ENCODE results near the gene PTGER3. TPM values are rescaled to one million over a fixed set of nuclear protein-coding genes. Genes with fewer than 3 reads are reported as not detected.

The PTGER3 gene
- total and polyA plus RNA-seq, 3 experiments from 2014 or later: not detected

GRCh38 chr1:71071720-71072119, 24.1 kb upstream of the PTGER3 start:
- Mint-ChIP-seq H3K9me3 (no peaks in the 10 kb centered on the region), H3K27me3 (no peaks in the 10 kb centered on the region), H3K36me3 (peaks cover 20 to 83% (median 35%) of the 10 kb centered on the region in 3 donors), H3K4me1 (peaks cover 36 to 43% (median 41%) of the 10 kb centered on the region in 3 donors), H3K4me3 (peak overlapping the region in 1 of 7 donors; percentile 9), H3K27ac (peak overlapping the region in 2 of 8 donors; percentile 5 to 11)
- no peak for DNase-seq
- Histone ChIP-seq H3K4me1 (ENCODE audit: insufficient read depth, low read length) (no peaks in the 10 kb centered on the region), H3K27ac (ENCODE audit: low read depth, low read length) (no peak overlapping the region), H3K27me3 (ENCODE audit: insufficient read depth, low read length, poor library complexity, severe bottlenecking) (no peaks in the 10 kb centered on the region), H3K9me3 (ENCODE audit: low read length) (no peaks in the 10 kb centered on the region), H3K36me3 (ENCODE audit: insufficient read depth, low read length) (peaks cover 55% of the 10 kb centered on the region), H3K4me3 (ENCODE audit: low read length) (no peak overlapping the region)
- ChIA-PET POLR2A (no interaction called here), CTCF (interaction anchor here (1.0 kb wide), 1 partner anchor 9 kb away, joined by 3 read pairs; the partner anchor contains the start of gene ZRANB2)

- no peak overlapping the region for H3K4me3 Mint-ChIP-seq
- peaks cover 13 to 20% (median 20%) of the 10 kb centered on the region in 3 donors for H3K4me1 Mint-ChIP-seq
- H3K9me3 ChIP-seq (ENCODE audit: low read length): no peaks in the 10 kb centered on the region
- H3K27me3 ChIP-seq (ENCODE audit: insufficient read depth, low read length, poor library complexity, severe bottlenecking): no peaks in the 10 kb centered on the region
- H3K36me3 ChIP-seq (ENCODE audit: insufficient read depth, low read length): peaks cover 67% of the 10 kb centered on the region
- peaks cover 17 to 84% (median 32%) of the 10 kb centered on the region in 3 donors for H3K36me3 Mint-ChIP-seq
- no peaks in the 10 kb centered on the region for H3K27me3 Mint-ChIP-seq
- H3K27ac Mint-ChIP-seq: peak overlapping the region in 5 of 8 donors; percentile 36 to 79 (median 76)
- POLR2A ChIA-PET: no interaction called here
- no peaks in the 10 kb centered on the region for H3K4me1 ChIP-seq (ENCODE audit: insufficient read depth, low read length)
- CTCF ChIA-PET: interaction anchor here (1.1 kb wide), 1 partner anchor 13 kb away, joined by 3 read pairs; no protein-coding TSS in a partner anchor
- no peak for DNase-seq
- no peak overlapping the region for H3K4me3 ChIP-seq (ENCODE audit: low read length)
- no peaks in the 10 kb centered on the region for H3K9me3 Mint-ChIP-seq
- no peak overlapping the region for H3K27ac ChIP-seq (ENCODE audit: low read depth, low read length)
Measured at GRCh38 chr1:71068325-71069240, 21.0 kb upstream of the PTGER3 start.

- ChIA-PET CTCF (no interaction called here), POLR2A (no interaction called here)
- H3K4me1 ChIP-seq (ENCODE audit: insufficient read depth, low read length): no peaks in the 10 kb centered on the region
- no peaks in the 10 kb centered on the region for H3K36me3 ChIP-seq (ENCODE audit: insufficient read depth, low read length)
- no peaks in the 10 kb centered on the region for H3K27me3 ChIP-seq (ENCODE audit: insufficient read depth, low read length, poor library complexity, severe bottlenecking)
- Mint-ChIP-seq H3K27me3 (peaks cover 0 to 2% of the 10 kb centered on the region in 2 donors), H3K4me1 (peaks cover 0 to 8% (median 0%) of the 10 kb centered on the region in 3 donors), H3K4me3 (no peak overlapping the region), H3K9me3 (no peaks in the 10 kb centered on the region), H3K36me3 (peaks cover 0 to 22% (median 2%) of the 10 kb centered on the region in 3 donors), H3K27ac (peak overlapping the region in 3 of 8 donors; percentile 36 to 64 (median 43))
- no peak for DNase-seq
- no peak overlapping the region for H3K4me3 ChIP-seq (ENCODE audit: low read length)
- no peaks in the 10 kb centered on the region for H3K9me3 ChIP-seq (ENCODE audit: low read length)
- no peak overlapping the region for H3K27ac ChIP-seq (ENCODE audit: low read depth, low read length)
Measured at GRCh38 chr1:71054791-71055190, 7.2 kb upstream of the PTGER3 start.

- Histone ChIP-seq H3K27me3 (ENCODE audit: insufficient read depth, low read length, poor library complexity, severe bottlenecking) (no peaks in the 10 kb centered on the region), H3K4me1 (ENCODE audit: insufficient read depth, low read length) (no peaks in the 10 kb centered on the region), H3K9me3 (ENCODE audit: low read length) (no peaks in the 10 kb centered on the region), H3K27ac (ENCODE audit: low read depth, low read length) (no peak overlapping the region), H3K36me3 (ENCODE audit: insufficient read depth, low read length) (no peaks in the 10 kb centered on the region), H3K4me3 (ENCODE audit: low read length) (no peak overlapping the region)
- Mint-ChIP-seq H3K36me3 (peaks cover 0 to 19% (median 2%) of the 10 kb centered on the region in 3 donors), H3K27me3 (peaks cover 0 to 3% of the 10 kb centered on the region in 2 donors), H3K9me3 (no peaks in the 10 kb centered on the region), H3K4me1 (peaks cover 0 to 9% (median 0%) of the 10 kb centered on the region in 3 donors), H3K27ac (peak overlapping the region in 1 of 8 donors; percentile 65), H3K4me3 (no peak overlapping the region)
- ChIA-PET POLR2A (no interaction called here), CTCF (no interaction called here)
- DNase-seq: no peak
Measured at GRCh38 chr1:71054281-71054731, 6.7 kb upstream of the PTGER3 start.

GRCh38 chr1:71053758-71054157, 6.1 kb upstream of the PTGER3 start:
- CTCF ChIA-PET: no interaction called here
- no peaks in the 10 kb centered on the region for H3K36me3 ChIP-seq (ENCODE audit: insufficient read depth, low read length)
- no peaks in the 10 kb centered on the region for H3K9me3 ChIP-seq (ENCODE audit: low read length)
- peaks cover 0 to 8% of the 10 kb centered on the region in 2 donors for H3K27me3 Mint-ChIP-seq
- no peak overlapping the region for H3K27ac ChIP-seq (ENCODE audit: low read depth, low read length)
- peaks cover 0 to 13% (median 0%) of the 10 kb centered on the region in 3 donors for H3K36me3 Mint-ChIP-seq
- H3K4me1 Mint-ChIP-seq: peaks cover 0 to 9% (median 0%) of the 10 kb centered on the region in 3 donors
- H3K4me3 Mint-ChIP-seq: no peak overlapping the region
- H3K27ac Mint-ChIP-seq: peak overlapping the region in 1 of 8 donors; percentile 65
- no peaks in the 10 kb centered on the region for H3K4me1 ChIP-seq (ENCODE audit: insufficient read depth, low read length)
- H3K9me3 Mint-ChIP-seq: peaks cover 0 to 2% (median 0%) of the 10 kb centered on the region in 5 donors
- H3K27me3 ChIP-seq (ENCODE audit: insufficient read depth, low read length, poor library complexity, severe bottlenecking): no peaks in the 10 kb centered on the region
- POLR2A ChIA-PET: no interaction called here
- H3K4me3 ChIP-seq (ENCODE audit: low read length): no peak overlapping the region
- no peak for DNase-seq

GRCh38 chr1:71053146-71053545, 5.5 kb upstream of the PTGER3 start:
- Histone ChIP-seq H3K27ac (ENCODE audit: low read depth, low read length) (no peak overlapping the region), H3K4me3 (ENCODE audit: low read length) (no peak overlapping the region), H3K4me1 (ENCODE audit: insufficient read depth, low read length) (no peaks in the 10 kb centered on the region), H3K27me3 (ENCODE audit: insufficient read depth, low read length, poor library complexity, severe bottlenecking) (peaks cover 3% of the 10 kb centered on the region), H3K36me3 (ENCODE audit: insufficient read depth, low read length) (no peaks in the 10 kb centered on the region), H3K9me3 (ENCODE audit: low read length) (no peaks in the 10 kb centered on the region)
- H3K27ac Mint-ChIP-seq: no peak overlapping the region
- peaks cover 2 to 14% of the 10 kb centered on the region in 2 donors for H3K27me3 Mint-ChIP-seq
- ChIA-PET POLR2A (no interaction called here), CTCF (no interaction called here)
- no peak for DNase-seq
- no peak overlapping the region for H3K4me3 Mint-ChIP-seq
- peaks cover 0 to 9% (median 0%) of the 10 kb centered on the region in 3 donors for H3K36me3 Mint-ChIP-seq
- H3K4me1 Mint-ChIP-seq: peaks cover 2 to 12% (median 3%) of the 10 kb centered on the region in 3 donors
- H3K9me3 Mint-ChIP-seq: peaks cover 0 to 3% (median 0%) of the 10 kb centered on the region in 5 donors

GRCh38 chr1:71049951-71050598, 2.5 kb upstream of the PTGER3 start:
- Mint-ChIP-seq H3K27ac (no peak overlapping the region), H3K9me3 (peaks cover 0 to 3% (median 0%) of the 10 kb centered on the region in 5 donors), H3K36me3 (no peaks in the 10 kb centered on the region), H3K4me1 (peaks cover 15 to 24% (median 20%) of the 10 kb centered on the region in 3 donors), H3K27me3 (peaks cover 25 to 40% of the 10 kb centered on the region in 2 donors), H3K4me3 (peak overlapping the region in 1 of 7 donors; percentile 32)
- Histone ChIP-seq H3K27me3 (ENCODE audit: insufficient read depth, low read length, poor library complexity, severe bottlenecking) (peaks cover 25% of the 10 kb centered on the region), H3K36me3 (ENCODE audit: insufficient read depth, low read length) (no peaks in the 10 kb centered on the region), H3K4me3 (ENCODE audit: low read length) (no peak overlapping the region), H3K9me3 (ENCODE audit: low read length) (no peaks in the 10 kb centered on the region), H3K27ac (ENCODE audit: low read depth, low read length) (no peak overlapping the region), H3K4me1 (ENCODE audit: insufficient read depth, low read length) (peaks cover 10% of the 10 kb centered on the region)
- ChIA-PET CTCF (interaction anchor here (0.6 to 1.1 kb wide), 2 partner anchors 8 to 32 kb away, joined by 3 read pairs; no protein-coding TSS in a partner anchor), POLR2A (no interaction called here)
- DNase-seq: peak in 2 of 5 donors; percentile 29 to 42
